ENCODE measurements around the gene RPS6KB2. TPM values are rescaled to one million over a fixed set of nuclear protein-coding genes. Genes with fewer than 3 reads are reported as not detected.

The RPS6KB2 gene
- total and polyA plus RNA-seq, 2 donors (not counting 1 experiment from before 2014, with no cell fraction given): 81.8 to 131 TPM

- ChIA-PET CTCF (interaction anchor here (0.7 to 4.0 kb wide), 11 partner anchors 9 to 131 kb away, joined by 3 to 19 read pairs (median 4); partner anchors contain the start of genes PPP1CA, RAD9A and TBC1D10C), POLR2A (interaction anchor here (0.8 to 4.9 kb wide), 12 partner anchors 9 to 194 kb away, joined by 3 to 53 read pairs (median 6); partner anchors contain the start of genes PITPNM1, POLD4, PPP1CA and PTPRCAP)
- H3K27ac Mint-ChIP-seq: peak overlapping the region; percentile 100
- H3K9me3 Mint-ChIP-seq (ENCODE audit: insufficient read depth): no peaks in the 10 kb centered on the region
- peak overlapping the region; percentile 89 for H3K4me2 ChIP-seq (replicated peaks; ENCODE audit: low read depth, low read length, poor library complexity, severe bottlenecking)
- peaks cover 35% of the 10 kb centered on the region for H3K79me2 ChIP-seq (ENCODE audit: control insufficient read depth, insufficient read depth, low read length)
- intact Hi-C loops (cut with micrococcal nuclease): loop anchor here (1.0 to 2.0 kb wide), 5 partner anchors 23 to 206 kb away; partner anchors contain the start of genes PITPNM1, PTPRCAP and RPS6KB2
- peak overlapping the region; percentile 71 for H3K9ac ChIP-seq (ENCODE audit: low read length)
- peak overlapping the region; percentile 83 for H2AFZ ChIP-seq (ENCODE audit: insufficient read depth, low read depth, low read length, poor library complexity, severe bottlenecking)
- ATAC-seq (ENCODE audit: low read depth) (peak; percentile 7), DNase-seq (no peak)
- peaks cover 38 to 48% of the 10 kb centered on the region in 2 donors for H3K4me1 ChIP-seq (ENCODE audit: control insufficient read depth in 2 of 2, insufficient read depth in 2 of 2, low read length in 2 of 2)
- H3K4me3 ChIP-seq (ENCODE audit: control extremely low read depth in 1 of 5, extremely low read depth in 1 of 5, insufficient read depth in 1 of 5, low read depth in 2 of 5, low read length in 4 of 5): peak overlapping the region; percentile 56 to 99 (median 68)
- H3K36me3 ChIP-seq (replicated peaks in 1 of 2; ENCODE audit: control extremely low read depth in 1 of 2, control insufficient read depth in 1 of 2, extremely low read depth in 1 of 2, insufficient read depth in 2 of 2, low read length in 1 of 2): peaks cover 0 to 10% of the 10 kb centered on the region in 2 experiments
- WGBS (ENCODE audit: insufficient coverage): 34% methylated on average over 9 of the region's 19 CpGs
- H3K4me1 Mint-ChIP-seq: peaks cover 48% of the 10 kb centered on the region
- no peaks in the 10 kb centered on the region for H3K27me3 Mint-ChIP-seq
- TF ChIP-seq CTCF (IDR thresholded peaks at IDR 0.05) (no peak), EZH2 (IDR thresholded peaks at IDR 0.05; ENCODE audit: borderline replicate concordance, insufficient read depth, low read depth, low read length, poor library complexity, severe bottlenecking) (no peak)
- peak overlapping the region; percentile 99 for H3K4me3 Mint-ChIP-seq
- H3K27me3 ChIP-seq (replicated peaks in 1 of 4; ENCODE audit: control extremely low read depth in 1 of 4, control insufficient read depth in 3 of 4, insufficient read depth in 4 of 4, low read length in 3 of 4): no peaks in the 10 kb centered on the region
- no peaks in the 10 kb centered on the region for H3K9me3 ChIP-seq (ENCODE audit: control extremely low read depth in 1 of 3, control insufficient read depth in 2 of 3, insufficient read depth in 1 of 3, low read length in 2 of 3)
- peak overlapping the region; percentile 75 to 79 for H3K27ac ChIP-seq (ENCODE audit: low read length in 2 of 2)
- H4K20me1 ChIP-seq (ENCODE audit: control insufficient read depth, insufficient read depth, low read length, poor library complexity, severe bottlenecking): peaks cover 28% of the 10 kb centered on the region
These were observed 54.1 kb downstream of the RPS6KB2 start for GRCh38 chr11:67482275-67482826.
